ENCODE measurements around the gene EPHA1.

The EPHA1 gene

DNA sequence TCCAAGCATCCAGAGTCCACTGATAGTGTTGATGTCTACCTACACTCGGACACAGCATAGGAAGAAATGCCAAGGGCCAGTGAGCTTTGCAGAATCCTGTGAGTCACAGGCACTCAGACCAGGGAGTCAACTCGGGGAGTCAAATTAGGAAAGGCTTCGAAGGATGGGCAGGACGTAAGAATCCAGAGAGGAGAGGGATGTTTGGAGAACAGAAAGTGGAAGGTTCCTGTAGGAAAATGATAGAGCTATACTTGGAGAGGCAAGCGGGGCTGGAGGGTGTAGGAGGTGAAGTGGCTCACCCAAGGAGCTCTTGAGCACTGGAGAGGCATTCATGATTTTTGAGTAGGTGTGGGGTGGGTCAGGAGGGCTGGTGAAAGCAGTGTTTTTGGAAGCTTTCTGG, 24.5 kb downstream of the EPHA1 start:
- H3K4me3 ChIP-seq (ENCODE audit: control insufficient read depth, low read depth, low read length) = peak overlapping the region; percentile 93
- peak; percentile 85 for DNase-seq (ENCODE audit: low read depth)
- TF ChIP-seq, protein P1, sequence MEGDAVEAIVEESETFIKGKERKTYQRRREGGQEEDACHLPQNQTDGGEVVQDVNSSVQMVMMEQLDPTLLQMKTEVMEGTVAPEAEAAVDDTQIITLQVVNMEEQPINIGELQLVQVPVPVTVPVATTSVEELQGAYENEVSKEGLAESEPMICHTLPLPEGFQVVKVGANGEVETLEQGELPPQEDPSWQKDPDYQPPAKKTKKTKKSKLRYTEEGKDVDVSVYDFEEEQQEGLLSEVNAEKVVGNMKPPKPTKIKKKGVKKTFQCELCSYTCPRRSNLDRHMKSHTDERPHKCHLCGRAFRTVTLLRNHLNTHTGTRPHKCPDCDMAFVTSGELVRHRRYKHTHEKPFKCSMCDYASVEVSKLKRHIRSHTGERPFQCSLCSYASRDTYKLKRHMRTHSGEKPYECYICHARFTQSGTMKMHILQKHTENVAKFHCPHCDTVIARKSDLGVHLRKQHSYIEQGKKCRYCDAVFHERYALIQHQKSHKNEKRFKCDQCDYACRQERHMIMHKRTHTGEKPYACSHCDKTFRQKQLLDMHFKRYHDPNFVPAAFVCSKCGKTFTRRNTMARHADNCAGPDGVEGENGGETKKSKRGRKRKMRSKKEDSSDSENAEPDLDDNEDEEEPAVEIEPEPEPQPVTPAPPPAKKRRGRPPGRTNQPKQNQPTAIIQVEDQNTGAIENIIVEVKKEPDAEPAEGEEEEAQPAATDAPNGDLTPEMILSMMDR (conservative IDR thresholded peaks at IDR 0.05; ENCODE audit: control insufficient read depth, insufficient read depth, low read depth, low read length) = no peak

DNA sequence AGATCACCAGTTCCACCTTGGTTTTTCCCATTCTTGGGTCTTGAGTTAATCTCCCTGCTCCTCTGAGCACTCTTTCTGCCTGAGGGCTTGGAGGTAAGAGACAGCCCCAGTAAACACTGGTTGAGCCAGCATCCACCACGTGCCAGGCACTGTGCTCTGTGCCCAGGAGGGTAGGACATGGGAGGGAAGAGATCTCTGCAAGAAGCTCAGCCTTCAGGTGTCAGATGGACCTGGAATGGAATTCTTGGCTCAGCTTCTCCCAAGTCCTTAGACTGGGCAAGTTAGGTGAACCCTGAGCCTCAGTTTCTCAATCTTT, 25.1 kb downstream of the EPHA1 start:
- H3K4me3 ChIP-seq (ENCODE audit: control insufficient read depth, low read depth, low read length) = peak overlapping the region; percentile 93
- peak; percentile 32 for DNase-seq (ENCODE audit: low read depth)
- TF ChIP-seq, protein P1 (conservative IDR thresholded peaks at IDR 0.05; ENCODE audit: control insufficient read depth, insufficient read depth, low read depth, low read length) = no peak

DNA sequence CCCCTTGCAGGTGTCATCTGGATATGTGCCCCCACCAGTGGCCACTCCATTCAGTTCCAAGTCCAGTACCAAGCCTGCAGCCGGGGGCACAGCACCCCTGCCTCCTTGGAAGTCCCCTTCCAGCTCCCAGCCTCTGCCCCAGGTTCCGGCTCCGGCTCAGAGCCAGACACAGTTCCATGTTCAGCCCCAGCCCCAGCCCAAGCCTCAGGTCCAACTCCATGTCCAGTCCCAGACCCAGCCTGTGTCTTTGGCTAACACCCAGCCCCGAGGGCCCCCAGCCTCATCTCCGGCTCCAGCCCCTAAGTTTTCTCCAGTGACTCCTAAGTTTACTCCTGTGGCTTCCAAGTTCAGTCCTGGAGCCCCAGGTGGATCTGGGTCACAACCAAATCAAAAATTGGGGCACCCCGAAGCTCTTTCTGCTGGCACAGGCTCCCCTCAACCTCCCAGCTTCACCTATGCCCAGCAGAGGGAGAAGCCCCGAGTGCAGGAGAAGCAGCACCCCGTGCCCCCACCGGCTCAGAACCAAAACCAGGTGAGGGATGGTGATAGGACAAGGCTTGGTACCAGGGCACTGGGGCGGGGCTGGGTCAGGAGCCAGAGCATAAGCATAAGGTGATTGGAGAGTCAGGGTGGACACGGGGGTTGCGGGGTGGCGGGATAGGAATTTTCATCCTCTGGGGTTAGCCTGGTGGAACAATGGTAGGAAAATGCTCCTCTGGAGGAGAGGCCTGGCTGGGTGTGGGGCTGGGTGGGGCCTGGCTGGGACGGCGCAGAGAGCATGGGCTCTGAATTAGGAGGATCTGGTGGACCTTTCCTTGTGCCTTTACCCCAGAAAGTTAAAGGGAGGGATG, 25.6 kb downstream of the EPHA1 start:
- H3K4me3 ChIP-seq (ENCODE audit: control insufficient read depth, low read depth, low read length) = peak overlapping the region; percentile 93

DNA sequence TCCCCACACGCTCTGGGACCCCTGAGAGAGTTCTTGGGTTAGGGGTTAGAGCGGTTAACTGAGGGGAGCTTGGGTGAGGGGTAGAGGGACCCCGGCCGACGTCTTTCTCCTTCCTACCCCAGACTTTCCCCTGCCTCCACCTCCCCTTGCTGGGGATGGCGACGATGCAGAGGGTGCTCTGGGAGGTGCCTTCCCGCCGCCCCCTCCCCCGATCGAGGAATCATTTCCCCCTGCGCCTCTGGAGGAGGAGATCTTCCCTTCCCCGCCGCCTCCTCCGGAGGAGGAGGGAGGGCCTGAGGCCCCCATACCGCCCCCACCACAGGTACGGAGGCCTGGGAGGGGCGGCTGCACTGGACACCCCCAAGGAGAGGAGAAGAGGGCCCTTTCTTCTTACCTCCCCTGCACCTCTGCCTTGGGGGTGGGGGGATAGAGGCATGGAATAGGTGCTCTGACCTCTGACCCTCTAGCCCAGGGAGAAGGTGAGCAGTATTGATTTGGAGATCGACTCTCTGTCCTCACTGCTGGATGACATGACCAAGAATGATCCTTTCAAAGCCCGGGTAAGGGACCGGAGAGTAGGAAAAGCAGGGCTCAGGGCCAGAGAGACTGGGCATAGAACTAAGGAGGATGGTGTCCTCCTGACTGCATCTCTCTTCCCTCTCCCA, 26.4 kb downstream of the EPHA1 start:
- TF ChIP-seq, protein P1 (conservative IDR thresholded peaks at IDR 0.05; ENCODE audit: control insufficient read depth, insufficient read depth, low read depth, low read length) = no peak
- H3K4me3 ChIP-seq (ENCODE audit: control insufficient read depth, low read depth, low read length) = peak overlapping the region; percentile 93
- DNase-seq (ENCODE audit: low read depth) = no peak

More for the DNA sequence above, 25.6 kb downstream of the EPHA1 start:
- DNase-seq (ENCODE audit: low read depth) = no peak
- TF ChIP-seq, protein P1 (conservative IDR thresholded peaks at IDR 0.05; ENCODE audit: control insufficient read depth, insufficient read depth, low read depth, low read length) = no peak

DNA sequence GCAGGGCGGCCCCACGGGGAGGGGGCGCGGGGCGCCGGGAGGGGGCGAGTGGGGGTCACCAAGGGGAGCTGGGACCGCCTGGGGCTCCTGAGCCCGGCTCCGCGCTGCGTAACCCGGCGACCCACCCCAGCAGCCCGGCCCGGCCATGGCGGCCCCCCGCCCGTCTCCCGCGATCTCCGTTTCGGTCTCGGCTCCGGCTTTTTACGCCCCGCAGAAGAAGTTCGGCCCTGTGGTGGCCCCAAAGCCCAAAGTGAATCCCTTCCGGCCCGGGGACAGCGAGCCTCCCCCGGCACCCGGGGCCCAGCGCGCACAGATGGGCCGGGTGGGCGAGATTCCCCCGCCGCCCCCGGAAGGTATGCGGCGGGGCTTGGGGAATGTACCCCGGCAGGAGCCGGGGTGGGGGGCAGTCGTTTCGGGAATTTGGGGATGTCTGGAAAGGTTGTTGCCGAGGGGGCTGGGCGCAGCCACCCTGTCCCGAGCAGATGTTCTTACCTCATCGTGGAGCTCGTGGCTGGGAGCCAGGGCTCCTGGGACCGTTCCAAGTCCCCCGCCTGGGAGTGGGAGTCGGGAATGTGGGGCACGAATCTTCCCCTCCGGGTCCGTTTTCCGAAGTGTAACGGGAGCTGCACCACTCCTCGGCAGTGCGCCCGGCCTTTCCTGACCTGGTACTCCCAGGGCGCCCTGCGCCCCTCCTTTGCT, 27.1 kb downstream of the EPHA1 start:
- DNase-seq (ENCODE audit: low read depth) = peak; percentile 77
- TF ChIP-seq, protein P1 (conservative IDR thresholded peaks at IDR 0.05; ENCODE audit: control insufficient read depth, insufficient read depth, low read depth, low read length) = no peak
- peak overlapping the region; percentile 93 for H3K4me3 ChIP-seq (ENCODE audit: control insufficient read depth, low read depth, low read length)

DNA sequence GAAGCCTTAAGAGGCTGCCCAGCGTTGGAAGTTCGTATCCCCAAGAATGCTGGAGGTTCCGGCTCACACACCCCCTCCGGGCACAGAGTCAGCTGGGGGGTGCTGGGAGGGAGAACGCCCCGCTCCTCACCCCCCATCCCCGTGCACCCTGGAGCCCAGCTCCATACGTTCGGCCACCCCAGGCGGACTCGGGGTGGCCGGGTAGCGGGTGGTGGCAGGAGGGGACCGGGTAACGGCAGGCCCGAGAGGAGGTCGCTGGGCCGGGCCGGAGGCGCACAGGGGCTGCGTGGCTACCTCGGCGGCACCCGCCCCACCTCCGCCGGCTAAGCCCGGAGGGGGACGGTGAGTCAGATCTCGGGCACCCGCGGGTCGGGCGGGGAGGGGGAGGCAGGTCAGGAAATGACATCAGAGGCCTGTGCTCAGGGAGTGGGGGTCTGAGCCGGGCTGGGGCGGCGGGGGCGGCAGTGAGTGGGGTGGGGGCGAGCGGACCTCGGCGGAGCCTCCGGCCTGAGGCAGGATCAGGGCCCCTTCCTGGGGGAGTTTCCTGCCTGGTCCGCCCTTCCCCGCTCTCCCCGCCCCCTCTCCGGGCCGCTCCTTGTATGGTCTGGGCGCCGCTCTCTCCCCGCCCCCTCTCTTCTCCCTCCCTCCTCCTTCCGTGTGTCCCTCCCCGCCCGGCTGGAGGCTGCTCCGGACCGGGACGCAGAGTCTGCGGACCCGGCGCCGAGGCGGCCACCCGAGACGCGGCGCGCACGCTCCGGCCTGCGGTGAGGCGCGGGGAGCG, 27.8 kb downstream of the EPHA1 start, which contains the start of gene ZYX:
Gene ZYX, plus strand, starts transcription at position 700 of the 781 bp plus-strand sequence. CDS start 227 bp downstream, outside the sequence.
- H3K4me3 ChIP-seq (ENCODE audit: control insufficient read depth, low read depth, low read length) = peak within 1 kb of the TSS; percentile 93
- peak; percentile 92 for DNase-seq (ENCODE audit: low read depth)
- TF ChIP-seq, protein P1 (conservative IDR thresholded peaks at IDR 0.05; ENCODE audit: control insufficient read depth, insufficient read depth, low read depth, low read length) = no peak

Measured in fibroblast of mammary gland (primary cell).